Fibroblast of lung (primary cell): Measurements from ENCODE around the gene LIN52. TPM values are rescaled to one million over a fixed set of nuclear protein-coding genes. Genes with fewer than 3 reads are reported as not detected.
A peak's percentile ranks its signal among the peaks of the same experiment; 100 is the strongest.

Source experiments
- DNase-seq, 2 donors: peaks; one replicate each; pipeline versions ENCODE4 v3.0.0 to v3.0.0-alpha.2; 2010; ENCODE audit warnings: low read depth in 2 of 2
- H2AFZ ChIP-seq: 2 replicates; pipeline ENCODE4 v1.5.1; 2012; ENCODE audit warnings: low read length, control low read depth, inconsistent platforms
- H3K27ac ChIP-seq: 2 replicates; pipeline ENCODE4 v1.5.1; 2011; ENCODE audit warnings: low read length, control low read depth; ENCODE audit not compliant: insufficient read depth
- H3K27me3 ChIP-seq: 2 replicates; pipeline ENCODE4 v1.5.1; 2011; ENCODE audit warnings: mild to moderate bottlenecking, low read length; ENCODE audit not compliant: control insufficient read depth, insufficient read depth
- H3K36me3 ChIP-seq: 2 replicates; pipeline ENCODE4 v1.5.1; 2011; ENCODE audit warnings: low read length; ENCODE audit not compliant: control insufficient read depth, insufficient read depth
- H3K4me1 ChIP-seq: 2 replicates; pipeline ENCODE4 v1.5.1; 2011; ENCODE audit warnings: low read length; ENCODE audit not compliant: control insufficient read depth, insufficient read depth; ENCODE audit errors: extremely low read depth
- H3K4me2 ChIP-seq: 2 replicates; pipeline ENCODE4 v1.5.1; 2011; ENCODE audit warnings: low read length, control low read depth; ENCODE audit not compliant: insufficient read depth; ENCODE audit errors: extremely low read depth
- H3K4me3 ChIP-seq, 4 experiments: fragments of 200-600 bp in 1 of 4; sonication (generic) in 1 of 4; replicated peaks in 1 of 4; 2 replicates each; pipeline ENCODE4 v1.5.1; 2011 to 2016; ENCODE audit warnings: low read length in 4 of 4, low read depth in 3 of 4, mild to moderate bottlenecking in 3 of 4, control low read depth in 2 of 4, inconsistent platforms in 1 of 4, mixed read lengths in 1 of 4; ENCODE audit not compliant: insufficient read depth in 1 of 4; ENCODE audit errors: control extremely low read depth in 1 of 4
- H3K79me2 ChIP-seq: 2 replicates; pipeline ENCODE4 v1.5.1; 2012; ENCODE audit warnings: mild to moderate bottlenecking, low read length, inconsistent platforms; ENCODE audit not compliant: control insufficient read depth, insufficient read depth
- H3K9ac ChIP-seq: 2 replicates; pipeline ENCODE4 v1.5.1; 2011; ENCODE audit warnings: mild to moderate bottlenecking, low read length, control low read depth; ENCODE audit not compliant: insufficient read depth
- H3K9me3 ChIP-seq: 2 replicates; pipeline ENCODE4 v1.5.1; 2012; ENCODE audit warnings: low read depth, low read length; ENCODE audit not compliant: control insufficient read depth, insufficient read depth
- H4K20me1 ChIP-seq: 2 replicates; pipeline ENCODE4 v1.5.1; 2011; ENCODE audit warnings: low read length; ENCODE audit not compliant: control insufficient read depth, insufficient read depth; ENCODE audit errors: extremely low read depth
- EZH2 ChIP-seq: IDR thresholded peaks from 2 replicates; pipeline ENCODE4 v1.5.1; 2012; ENCODE audit warnings: low read length, control low read depth, mild to moderate bottlenecking; ENCODE audit errors: missing control alignments
- polyA plus RNA-seq, 2 donors: library from polyadenylated mRNA; depleted of rRNA in 1 of 2; stranded (reverse) in 1 of 2; unstranded in 1 of 2; fragments of >200 nt; gene quantifications; 2 replicates each; pipeline ENCODE4 v1.2.1, GENCODE V29; 2011 to 2012; ENCODE audit warnings: missing spikeins in 1 of 2
- total RNA-seq: library from RNA; depleted of rRNA; stranded (reverse); fragments of >200 nt; gene quantifications from 2 replicates; pipeline ENCODE4 v1.2.1, GENCODE V29; 2014
- TF ChIP-seq, protein P1 (sequence below), 2 donors: IDR thresholded peaks in 1 of 2; conservative IDR thresholded peaks in 1 of 2; 1 replicate in 1 of 2; 2 replicates in 1 of 2; pipeline ENCODE4 v1.5.1; 2011 to 2012; ENCODE audit warnings: low read length in 2 of 2, control low read depth in 1 of 2, inconsistent platforms in 1 of 2, low read depth in 1 of 2, mild to moderate bottlenecking in 1 of 2

Gene LIN52
- total and polyA plus RNA-seq, 2 donors (not counting 1 experiment from before 2014, with no cell fraction given) = 7.5 to 11.9 TPM

DNA sequence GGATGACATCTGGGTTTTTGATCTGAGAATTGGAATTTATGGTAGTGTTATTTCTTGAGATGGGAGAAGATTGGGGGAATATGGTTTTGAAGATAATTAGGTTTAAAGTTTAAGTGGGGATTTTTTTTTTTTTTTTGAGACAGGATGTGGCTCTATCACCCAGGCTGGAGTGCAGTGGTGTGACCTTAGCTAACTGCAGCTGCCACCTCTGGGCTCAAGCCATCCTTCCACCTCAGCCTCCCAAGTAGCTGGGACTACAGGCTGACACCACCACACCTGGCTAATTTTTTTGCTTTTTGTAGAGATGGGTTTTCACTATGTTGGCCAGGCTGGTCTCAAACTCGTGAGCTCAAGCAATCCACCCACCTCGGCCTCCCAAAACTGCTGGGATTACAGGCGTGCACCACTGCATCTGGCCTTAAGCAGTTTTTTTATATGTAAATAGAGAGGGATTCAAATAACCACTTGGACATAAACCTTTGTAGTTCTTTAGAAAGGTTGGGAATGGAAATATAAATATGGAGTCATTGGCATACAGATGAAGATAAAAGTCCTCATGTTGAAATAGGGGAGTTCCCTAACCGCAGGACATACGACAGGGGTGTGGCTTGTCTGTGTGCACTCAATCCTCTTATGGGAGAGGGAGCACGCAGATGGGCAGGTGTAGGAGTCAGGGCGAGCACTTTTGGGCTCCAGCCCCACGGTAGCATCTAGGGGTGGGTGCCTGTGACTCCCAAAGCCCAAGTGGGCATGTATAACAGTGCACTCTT lies 4.7 kb downstream of the LIN52 start:
- no peak overlapping the region for H3K4me2 ChIP-seq
- TF ChIP-seq, protein P1, sequence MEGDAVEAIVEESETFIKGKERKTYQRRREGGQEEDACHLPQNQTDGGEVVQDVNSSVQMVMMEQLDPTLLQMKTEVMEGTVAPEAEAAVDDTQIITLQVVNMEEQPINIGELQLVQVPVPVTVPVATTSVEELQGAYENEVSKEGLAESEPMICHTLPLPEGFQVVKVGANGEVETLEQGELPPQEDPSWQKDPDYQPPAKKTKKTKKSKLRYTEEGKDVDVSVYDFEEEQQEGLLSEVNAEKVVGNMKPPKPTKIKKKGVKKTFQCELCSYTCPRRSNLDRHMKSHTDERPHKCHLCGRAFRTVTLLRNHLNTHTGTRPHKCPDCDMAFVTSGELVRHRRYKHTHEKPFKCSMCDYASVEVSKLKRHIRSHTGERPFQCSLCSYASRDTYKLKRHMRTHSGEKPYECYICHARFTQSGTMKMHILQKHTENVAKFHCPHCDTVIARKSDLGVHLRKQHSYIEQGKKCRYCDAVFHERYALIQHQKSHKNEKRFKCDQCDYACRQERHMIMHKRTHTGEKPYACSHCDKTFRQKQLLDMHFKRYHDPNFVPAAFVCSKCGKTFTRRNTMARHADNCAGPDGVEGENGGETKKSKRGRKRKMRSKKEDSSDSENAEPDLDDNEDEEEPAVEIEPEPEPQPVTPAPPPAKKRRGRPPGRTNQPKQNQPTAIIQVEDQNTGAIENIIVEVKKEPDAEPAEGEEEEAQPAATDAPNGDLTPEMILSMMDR (conservative IDR thresholded peaks at IDR 0.05 in 1 of 2, IDR thresholded peaks at IDR 0.05 in 1 of 2; ENCODE audit: low read depth in 1 of 2, low read length in 2 of 2) = no peak
- no peak for TF ChIP-seq EZH2
- H3K9ac ChIP-seq = no peak overlapping the region
- no peaks in the 10 kb centered on the region for H3K4me1 ChIP-seq
- H4K20me1 ChIP-seq = no peaks in the 10 kb centered on the region
- H3K36me3 ChIP-seq = no peaks in the 10 kb centered on the region
- DNase-seq = no peak
- no peaks in the 10 kb centered on the region for H3K9me3 ChIP-seq
- no peaks in the 10 kb centered on the region for H3K27me3 ChIP-seq
- H3K27ac ChIP-seq = no peak overlapping the region
- H2AFZ ChIP-seq = no peak overlapping the region
- H3K4me3 ChIP-seq = no peak overlapping the region
- H3K79me2 ChIP-seq = peaks cover 9% of the 10 kb centered on the region

DNA sequence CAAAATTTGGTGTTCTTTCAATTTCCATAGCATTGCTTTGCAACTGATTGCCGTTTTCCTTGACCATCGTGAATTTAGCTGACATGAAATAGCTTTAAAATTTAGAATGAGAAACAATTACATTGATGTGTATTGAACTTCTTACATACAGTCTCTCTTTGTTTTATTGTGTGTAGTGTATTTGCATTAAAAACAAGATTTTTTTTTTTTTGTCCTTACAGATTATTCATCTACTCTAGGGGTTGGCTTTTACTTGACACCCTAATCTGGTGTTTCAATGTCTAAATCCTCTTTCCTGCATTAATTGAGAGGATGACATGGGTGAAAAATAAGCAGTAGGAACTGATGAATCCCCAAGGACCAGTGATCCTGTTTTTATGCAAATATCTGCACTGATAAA lies 20.6 kb downstream of the LIN52 start:
- H3K9ac ChIP-seq = no peak overlapping the region

DNA sequence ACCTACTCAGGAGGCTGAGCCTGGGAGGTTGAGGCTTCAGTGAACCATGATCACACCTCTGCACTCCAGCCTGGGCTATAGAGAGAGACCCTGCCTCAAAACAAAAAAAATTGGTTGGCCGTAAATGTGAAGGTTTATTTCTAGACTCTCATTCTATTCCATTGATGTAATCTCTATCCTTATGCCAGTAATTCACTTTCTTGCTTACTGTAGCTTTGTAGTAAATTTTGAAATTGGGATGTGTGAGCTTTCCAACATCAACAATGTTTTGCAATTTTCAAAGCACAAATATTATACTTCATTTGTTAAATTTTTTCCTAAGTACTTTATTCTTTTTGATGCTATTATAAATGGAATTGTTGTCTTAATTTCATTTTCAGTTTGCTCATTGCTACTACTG lies 24.6 kb downstream of the LIN52 start:
- no peaks in the 10 kb centered on the region for H3K36me3 ChIP-seq
- no peak overlapping the region for H3K4me3 ChIP-seq
- TF ChIP-seq, protein P1 (conservative IDR thresholded peaks at IDR 0.05 in 1 of 2, IDR thresholded peaks at IDR 0.05 in 1 of 2; ENCODE audit: low read depth in 1 of 2, low read length in 2 of 2) = no peak
- TF ChIP-seq EZH2 = no peak
- H4K20me1 ChIP-seq = no peaks in the 10 kb centered on the region
- no peaks in the 10 kb centered on the region for H3K4me1 ChIP-seq
- no peaks in the 10 kb centered on the region for H3K9me3 ChIP-seq
- H2AFZ ChIP-seq = no peak overlapping the region
- no peak overlapping the region for H3K9ac ChIP-seq
- no peak overlapping the region for H3K27ac ChIP-seq
- H3K4me2 ChIP-seq = no peak overlapping the region
- no peaks in the 10 kb centered on the region for H3K27me3 ChIP-seq
- DNase-seq = peak in 1 of 2 donors; percentile 11
- H3K79me2 ChIP-seq = no peaks in the 10 kb centered on the region

More for the DNA sequence above, 20.6 kb downstream of the LIN52 start:
- H3K79me2 ChIP-seq = no peaks in the 10 kb centered on the region
- H2AFZ ChIP-seq = no peak overlapping the region
- no peak for TF ChIP-seq EZH2
- H3K27ac ChIP-seq = no peak overlapping the region
- no peak overlapping the region for H3K4me2 ChIP-seq
- H3K9me3 ChIP-seq = no peaks in the 10 kb centered on the region
- no peak for DNase-seq
- H3K36me3 ChIP-seq = no peaks in the 10 kb centered on the region
- no peak overlapping the region for H3K4me3 ChIP-seq
- no peaks in the 10 kb centered on the region for H3K4me1 ChIP-seq
- H3K27me3 ChIP-seq = no peaks in the 10 kb centered on the region
- H4K20me1 ChIP-seq = no peaks in the 10 kb centered on the region
